ENCODE data around the gene ALPG.

The ALPG gene

DNA sequence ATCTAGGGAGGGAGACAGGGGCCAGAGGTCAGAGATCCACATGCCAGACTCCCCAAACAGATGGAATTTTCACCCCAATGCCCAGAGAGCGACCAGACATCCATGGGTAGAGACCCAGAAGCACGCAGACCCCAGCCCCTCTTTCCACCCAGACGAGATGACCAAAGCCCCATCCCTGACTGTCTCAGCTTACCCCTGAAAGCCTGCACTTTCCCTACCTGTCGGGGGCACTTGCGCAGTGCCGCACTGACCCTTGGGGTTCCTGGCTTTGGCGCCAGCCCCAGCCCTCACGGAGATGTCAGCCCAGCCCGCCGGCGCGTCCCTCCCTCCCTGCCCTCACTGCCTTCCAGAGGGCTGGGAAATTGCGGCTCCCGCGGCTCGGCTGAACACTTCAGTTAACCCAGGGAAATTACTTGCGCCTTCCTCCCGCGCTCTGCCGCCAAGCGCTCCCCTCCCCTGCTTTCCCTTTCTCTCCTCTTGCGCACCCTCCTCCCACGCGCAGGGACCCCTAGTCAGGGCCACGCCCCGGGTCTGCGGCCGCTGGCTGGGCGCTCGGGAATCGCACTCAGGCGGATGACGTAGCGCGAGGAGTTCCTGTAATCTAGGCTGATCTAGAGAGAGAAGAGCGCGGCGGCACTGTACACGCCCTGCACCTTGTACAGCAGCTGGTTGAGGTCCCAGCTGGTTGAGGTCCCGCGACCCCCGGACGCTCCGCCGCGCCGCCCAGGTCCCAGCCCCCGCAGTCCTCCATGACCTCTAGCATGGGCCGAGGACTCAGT is 12.0 kb downstream of the ALPG start:
- Histone ChIP-seq H4K20me1 (ENCODE audit: insufficient read depth, low read length) (no peaks in the 10 kb centered on the region), H3K4me3 (ENCODE audit: low read depth, low read length, poor library complexity, severe bottlenecking) (no peak overlapping the region), H3K4me1 (ENCODE audit: insufficient read depth, low read length, severe bottlenecking) (no peaks in the 10 kb centered on the region), H2AFZ (ENCODE audit: low read length) (no peak overlapping the region), H3F3A (ENCODE audit: insufficient read depth, low read length) (no peaks in the 10 kb centered on the region), H3K27ac (ENCODE audit: low read depth, low read length, poor library complexity, severe bottlenecking) (no peak overlapping the region), H3K36me3 (ENCODE audit: insufficient read depth, low read length) (no peaks in the 10 kb centered on the region), H3K27me3 (ENCODE audit: insufficient read depth, low read length) (no peaks in the 10 kb centered on the region), H3K79me2 (ENCODE audit: insufficient read depth, low read length) (no peaks in the 10 kb centered on the region), H3K9ac (ENCODE audit: low read length) (no peak overlapping the region), H3K9me3 (ENCODE audit: low read length) (no peaks in the 10 kb centered on the region), H3K4me2 (ENCODE audit: low read length) (no peak overlapping the region), H3K9me2 (ENCODE audit: low read depth, low read length) (no peaks in the 10 kb centered on the region)
- TF ChIP-seq, protein P1, sequence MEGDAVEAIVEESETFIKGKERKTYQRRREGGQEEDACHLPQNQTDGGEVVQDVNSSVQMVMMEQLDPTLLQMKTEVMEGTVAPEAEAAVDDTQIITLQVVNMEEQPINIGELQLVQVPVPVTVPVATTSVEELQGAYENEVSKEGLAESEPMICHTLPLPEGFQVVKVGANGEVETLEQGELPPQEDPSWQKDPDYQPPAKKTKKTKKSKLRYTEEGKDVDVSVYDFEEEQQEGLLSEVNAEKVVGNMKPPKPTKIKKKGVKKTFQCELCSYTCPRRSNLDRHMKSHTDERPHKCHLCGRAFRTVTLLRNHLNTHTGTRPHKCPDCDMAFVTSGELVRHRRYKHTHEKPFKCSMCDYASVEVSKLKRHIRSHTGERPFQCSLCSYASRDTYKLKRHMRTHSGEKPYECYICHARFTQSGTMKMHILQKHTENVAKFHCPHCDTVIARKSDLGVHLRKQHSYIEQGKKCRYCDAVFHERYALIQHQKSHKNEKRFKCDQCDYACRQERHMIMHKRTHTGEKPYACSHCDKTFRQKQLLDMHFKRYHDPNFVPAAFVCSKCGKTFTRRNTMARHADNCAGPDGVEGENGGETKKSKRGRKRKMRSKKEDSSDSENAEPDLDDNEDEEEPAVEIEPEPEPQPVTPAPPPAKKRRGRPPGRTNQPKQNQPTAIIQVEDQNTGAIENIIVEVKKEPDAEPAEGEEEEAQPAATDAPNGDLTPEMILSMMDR (IDR thresholded peaks at IDR 0.05; ENCODE audit: low read length) = no peak
- no peak for TF ChIP-seq EZH2 (IDR thresholded peaks at IDR 0.05; ENCODE audit: borderline replicate concordance, low read length)

DNA sequence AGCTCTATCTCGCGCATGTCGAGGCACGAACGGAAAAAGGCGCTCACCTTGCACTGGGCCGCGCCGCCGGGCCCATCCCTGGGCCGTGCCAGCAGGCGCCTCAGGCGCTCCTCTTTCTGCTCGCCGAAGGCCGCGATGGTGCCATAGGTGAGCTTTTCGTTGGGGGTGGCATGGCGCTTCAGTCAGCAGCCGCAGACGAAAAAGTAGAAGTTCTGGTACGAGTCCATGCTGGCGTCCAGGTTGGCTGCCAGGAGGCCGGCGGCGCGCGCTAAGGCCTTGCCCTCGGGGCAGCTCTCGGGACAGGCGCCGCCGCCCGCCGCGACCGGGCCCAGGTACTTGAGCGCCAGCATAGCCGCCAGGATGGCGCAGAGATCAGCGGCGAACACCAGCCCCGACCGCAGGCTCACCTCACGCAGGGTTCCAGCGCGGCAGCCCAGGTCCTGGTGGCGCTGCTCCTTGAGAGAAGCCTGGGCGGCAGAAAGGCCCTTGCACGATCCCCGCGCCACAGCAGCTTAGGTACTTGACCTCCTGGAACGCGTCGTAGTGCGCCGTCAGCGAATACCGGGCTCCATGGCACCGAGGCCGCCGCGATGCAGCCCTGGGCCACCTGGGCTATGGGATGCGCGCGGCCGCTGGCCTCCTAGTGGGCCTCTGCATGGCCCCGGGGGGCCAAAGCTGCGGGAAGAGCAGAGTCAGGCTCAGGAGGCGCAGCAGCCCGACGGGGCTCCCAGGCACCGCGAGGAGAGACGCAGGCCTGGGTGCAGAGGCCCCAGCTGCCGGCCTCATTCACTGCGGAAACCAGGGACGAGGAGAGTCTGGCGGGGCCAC is 12.8 kb downstream of the ALPG start:
- H3K4me1 ChIP-seq (ENCODE audit: insufficient read depth, low read length, severe bottlenecking) = no peaks in the 10 kb centered on the region
- H3K27me3 ChIP-seq (ENCODE audit: insufficient read depth, low read length) = no peaks in the 10 kb centered on the region
- no peaks in the 10 kb centered on the region for H3K79me2 ChIP-seq (ENCODE audit: insufficient read depth, low read length)
- no peak overlapping the region for H3K4me3 ChIP-seq (ENCODE audit: low read depth, low read length, poor library complexity, severe bottlenecking)
- H3F3A ChIP-seq (ENCODE audit: insufficient read depth, low read length) = no peaks in the 10 kb centered on the region
- no peak overlapping the region for H3K27ac ChIP-seq (ENCODE audit: low read depth, low read length, poor library complexity, severe bottlenecking)
- H3K9me2 ChIP-seq (ENCODE audit: low read depth, low read length) = no peaks in the 10 kb centered on the region
- TF ChIP-seq, protein P1 (IDR thresholded peaks at IDR 0.05; ENCODE audit: low read length) = no peak
- TF ChIP-seq EZH2 (IDR thresholded peaks at IDR 0.05; ENCODE audit: borderline replicate concordance, low read length) = no peak
- no peak overlapping the region for H3K4me2 ChIP-seq (ENCODE audit: low read length)
- H2AFZ ChIP-seq (ENCODE audit: low read length) = no peak overlapping the region
- no peaks in the 10 kb centered on the region for H3K9me3 ChIP-seq (ENCODE audit: low read length)
- no peaks in the 10 kb centered on the region for H3K36me3 ChIP-seq (ENCODE audit: insufficient read depth, low read length)
- H4K20me1 ChIP-seq (ENCODE audit: insufficient read depth, low read length) = no peaks in the 10 kb centered on the region
- H3K9ac ChIP-seq (ENCODE audit: low read length) = no peak overlapping the region

DNA sequence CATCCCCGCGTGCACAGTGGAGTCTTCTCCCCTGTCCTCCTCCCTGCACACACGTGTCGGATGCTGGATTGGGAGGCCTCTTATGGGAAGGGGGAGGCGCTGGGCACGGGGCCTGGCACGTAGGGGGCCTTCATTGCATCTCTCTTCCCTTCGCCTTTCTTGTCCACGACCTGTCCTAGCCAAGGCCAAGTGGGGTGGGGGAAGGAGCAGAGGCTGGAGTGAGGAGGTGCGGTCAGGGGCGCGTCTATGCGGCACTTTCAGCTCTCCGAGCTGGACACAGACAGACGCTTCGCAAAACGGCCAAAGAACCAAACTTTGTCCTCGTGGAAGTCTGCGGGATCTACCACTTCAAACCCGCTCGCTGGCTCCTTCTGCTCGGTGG is 13.4 kb downstream of the ALPG start:
- H3K27ac ChIP-seq (ENCODE audit: low read depth, low read length, poor library complexity, severe bottlenecking) = no peak overlapping the region
- H3F3A ChIP-seq (ENCODE audit: insufficient read depth, low read length) = no peaks in the 10 kb centered on the region
- TF ChIP-seq EZH2 (IDR thresholded peaks at IDR 0.05; ENCODE audit: borderline replicate concordance, low read length) = no peak
- TF ChIP-seq, protein P1 (IDR thresholded peaks at IDR 0.05; ENCODE audit: low read length) = no peak
- no peak overlapping the region for H3K4me3 ChIP-seq (ENCODE audit: low read depth, low read length, poor library complexity, severe bottlenecking)
- H4K20me1 ChIP-seq (ENCODE audit: insufficient read depth, low read length) = no peaks in the 10 kb centered on the region
- no peaks in the 10 kb centered on the region for H3K79me2 ChIP-seq (ENCODE audit: insufficient read depth, low read length)
- H3K36me3 ChIP-seq (ENCODE audit: insufficient read depth, low read length) = no peaks in the 10 kb centered on the region
- H3K27me3 ChIP-seq (ENCODE audit: insufficient read depth, low read length) = 0 out of 2 replicates have a peak, but pooled peaks cover 3% of the 10 kb centered on the region
- no peaks in the 10 kb centered on the region for H3K9me3 ChIP-seq (ENCODE audit: low read length)
- H2AFZ ChIP-seq (ENCODE audit: low read length) = no peak overlapping the region
- H3K4me2 ChIP-seq (ENCODE audit: low read length) = no peak overlapping the region
- no peaks in the 10 kb centered on the region for H3K9me2 ChIP-seq (ENCODE audit: low read depth, low read length)
- H3K9ac ChIP-seq (ENCODE audit: low read length) = no peak overlapping the region
- H3K4me1 ChIP-seq (ENCODE audit: insufficient read depth, low read length, severe bottlenecking) = no peaks in the 10 kb centered on the region
